SK-N-SH (cell line): ENCODE measurements around the gene METTL4. TPM values are rescaled to one million over a fixed set of nuclear protein-coding genes. Genes with fewer than 3 reads are reported as not detected.
A peak's percentile ranks its signal among the peaks of the same experiment; 100 is the strongest.
"Not testable (repeated sequence)": the region's sequence is repeated elsewhere in the genome, so short reads cannot be mapped to it uniquely, and the experiment has no call there.

Experiments
- CTCF ChIA-PET: fragments of 300-600, 350-600 bp; formaldehyde crosslinking; extraction: SDS; loops from one replicate; lab custom pipeline; 2021; lab: Yijun Ruan, JAX
- POLR2A ChIA-PET: fragments of 350-600 bp; sonication (Branson Sonifier 250); formaldehyde crosslinking; extraction: SDS; loops from one replicate; lab custom pipeline; 2020; ENCODE audit warnings: antibody characterized with exemption, inconsistent platforms; lab: Yijun Ruan, JAX
- DNase-seq: peaks from one replicate; pipeline ENCODE4 v3.0.0; 2012
- H2AFZ ChIP-seq: fragments of 200-600 bp; sonication (generic); 2 replicates; pipeline ENCODE4 v1.8.1; 2016; ENCODE audit warnings: antibody characterized with exemption, mild to moderate bottlenecking, low read depth
- H3F3A ChIP-seq: fragments of 200-600 bp; sonication (generic); replicated peaks from 2 replicates; pipeline ENCODE3; 2016; ENCODE audit warnings: antibody characterized with exemption, mild to moderate bottlenecking; ENCODE audit not compliant: insufficient read depth
- H3K27ac ChIP-seq, 2 experiments: fragments of 200-500 bp in 1 of 2; fragments of 200-600 bp in 1 of 2; sonication (Bioruptor generic) in 1 of 2; sonication (generic), shearing (Covaris generic) in 1 of 2; 2 replicates each; pipeline versions ENCODE4 v1.5.1 to v1.6.1; 2014 to 2016; ENCODE audit warnings: low read depth in 2 of 2, inconsistent platforms in 1 of 2, low read length in 1 of 2, mild to moderate bottlenecking in 1 of 2, mixed read lengths in 1 of 2
- H3K27me3 ChIP-seq: fragments of 200-600 bp; sonication (generic), shearing (Covaris generic); 2 replicates; pipeline ENCODE4 v1.6.1; 2016; ENCODE audit warnings: mixed run types; ENCODE audit not compliant: insufficient read depth
- H3K36me3 ChIP-seq, 2 experiments: fragments of 200-500 bp in 1 of 2; fragments of 200-600 bp in 1 of 2; sonication (Bioruptor generic) in 1 of 2; sonication (generic) in 1 of 2; replicated peaks in 1 of 2; 2 replicates each; pipeline versions ENCODE3 to v1.5.1; 2014 to 2016; ENCODE audit warnings: low read length in 1 of 2, mild to moderate bottlenecking in 1 of 2; ENCODE audit not compliant: insufficient read depth in 2 of 2, control insufficient read depth in 1 of 2
- H3K4me1 ChIP-seq, 2 experiments: fragments of 200-500 bp in 1 of 2; fragments of 200-600 bp in 1 of 2; sonication (Bioruptor generic) in 1 of 2; sonication (generic), shearing (Covaris generic) in 1 of 2; 2 replicates each; pipeline versions ENCODE4 v1.5.1 to v1.6.1; 2014 to 2016; ENCODE audit warnings: low read depth in 1 of 2, low read length in 1 of 2, mixed run types in 1 of 2; ENCODE audit not compliant: insufficient read depth in 2 of 2, control insufficient read depth in 1 of 2
- H3K4me2 ChIP-seq: fragments of 200-600 bp; sonication (generic), shearing (Covaris generic); 2 replicates; pipeline ENCODE4 v1.6.1; 2017; ENCODE audit warnings: mixed run types
- H3K4me3 ChIP-seq, 2 experiments: fragments of 200-500 bp in 1 of 2; fragments of 200-600 bp in 1 of 2; sonication (Bioruptor generic) in 1 of 2; sonication (generic), shearing (Covaris generic) in 1 of 2; 2 replicates each; pipeline versions ENCODE4 v1.5.1 to v1.8.1; 2014 to 2016; ENCODE audit warnings: low read depth in 2 of 2, inconsistent platforms in 1 of 2, low read length in 1 of 2, mild to moderate bottlenecking in 1 of 2, mixed read lengths in 1 of 2, moderate library complexity in 1 of 2
- H3K79me2 ChIP-seq: fragments of 200-600 bp; sonication (generic); 2 replicates; pipeline ENCODE4 v1.8.1; 2017; ENCODE audit warnings: mild to moderate bottlenecking; ENCODE audit not compliant: insufficient read depth
- H3K9ac ChIP-seq: fragments of 200-600 bp; sonication (generic); 2 replicates; pipeline ENCODE4 v1.6.1; 2017; ENCODE audit warnings: mixed run types
- H3K9me2 ChIP-seq: fragments of 200-600 bp; sonication (generic); 2 replicates; pipeline ENCODE4 v1.6.1; 2017; ENCODE audit warnings: mixed run types
- H3K9me3 ChIP-seq: fragments of 200-600 bp; sonication (generic); 2 replicates; pipeline ENCODE4 v1.6.1; 2017; ENCODE audit warnings: mixed run types, mild to moderate bottlenecking, moderate library complexity
- H4K20me1 ChIP-seq: fragments of 200-600 bp; sonication (generic); 2 replicates; pipeline ENCODE4 v1.6.1; 2017; ENCODE audit warnings: mild to moderate bottlenecking, mixed run types; ENCODE audit not compliant: insufficient read depth
- ELF1 ChIP-seq: IDR thresholded peaks from 2 replicates; pipeline ENCODE4 v1.4.0; 2012
- EP300 ChIP-seq, 2 experiments: IDR thresholded peaks; 2 replicates each; pipeline versions ENCODE4 v1.4.0 to v1.6.1; 2012; ENCODE audit warnings: borderline replicate concordance in 1 of 2, low read depth in 1 of 2, low read length in 1 of 2
- MXI1 ChIP-seq: IDR thresholded peaks from 2 replicates; pipeline ENCODE4 v1.6.1; 2012; ENCODE audit warnings: mild to moderate bottlenecking, low read depth, low read length, improper control_type of control experiment
- POLR2AphosphoS5 ChIP-seq: IDR thresholded peaks from 2 replicates; pipeline ENCODE4 v1.6.1; 2012; ENCODE audit warnings: low read depth, low read length
- SIN3A ChIP-seq: IDR thresholded peaks from 2 replicates; pipeline ENCODE4 v1.6.1; 2012; ENCODE audit warnings: low read depth, mild to moderate bottlenecking, low read length, moderate library complexity, borderline replicate concordance
- WGBS: methylation state at CpG from one replicate; pipeline ENCODE4 v1.1.6; 2017; ENCODE audit warnings: low lambda C conversion rate; 5-methylcytosine and 5-hydroxymethylcytosine counted together
- polyA plus RNA-seq, 3 experiments: library from polyadenylated mRNA; depleted of rRNA; stranded (reverse); fragments of >200 nt; gene quantifications; 2 replicates each; pipeline ENCODE4 v1.2.3, GENCODE V29; 2012
- TF ChIP-seq, protein P1 (sequence below): fragments of 200-600 bp; sonication (generic); IDR thresholded peaks from 2 replicates; pipeline ENCODE4 v1.6.1; 2017; ENCODE audit warnings: antibody characterized with exemption, mild to moderate bottlenecking, moderate library complexity

The METTL4 gene
- polyA plus RNA-seq, 1 of the 3 experiments (the other 2 are of a cell fraction): 2.9 TPM

DNA sequence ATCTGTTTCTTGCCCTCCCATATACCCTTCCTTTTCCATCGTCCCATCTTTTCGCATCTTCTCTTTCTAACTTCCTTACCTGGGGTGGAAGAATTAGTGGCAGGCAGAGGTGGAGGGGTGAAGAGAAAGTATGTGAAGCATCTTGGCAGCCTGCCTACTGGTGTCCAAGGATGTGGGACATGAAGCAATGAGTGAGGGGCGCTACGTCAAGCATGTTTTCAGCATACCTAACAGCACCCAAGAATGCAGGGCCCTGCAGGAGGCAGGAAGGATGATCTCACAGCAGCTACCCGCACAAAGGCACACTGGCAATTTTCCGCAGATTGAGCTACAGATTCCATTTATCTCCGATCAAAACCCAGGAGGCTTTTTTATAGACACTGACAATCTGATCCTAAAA, 42.2 kb downstream of the METTL4 start:
- Histone ChIP-seq H3F3A (peaks cover 4% of the 10 kb centered on the region), H2AFZ (no peak overlapping the region), H4K20me1 (no peaks in the 10 kb centered on the region), H3K4me1 (no peaks in the 10 kb centered on the region), H3K9me2 (no peaks in the 10 kb centered on the region; the same call in 1 of the 2 replicates), H3K79me2 (no peaks in the 10 kb centered on the region), H3K4me3 (no peak overlapping the region), H3K27me3 (no peaks in the 10 kb centered on the region), H3K9ac (no peak overlapping the region), H3K9me3 (no peaks in the 10 kb centered on the region), H3K36me3 (no peaks in the 10 kb centered on the region), H3K4me2 (no peak overlapping the region), H3K27ac (no peak overlapping the region)
- 0 out of 4 replicates have a peak, but pooled peaks of 1 of the 2 experiments have one; percentile 32 for TF ChIP-seq EP300 (IDR thresholded peaks at IDR 0.05; ENCODE audit: borderline replicate concordance in 1 of 2, low read depth in 1 of 2, low read length in 1 of 2)
- TF ChIP-seq, protein P1, sequence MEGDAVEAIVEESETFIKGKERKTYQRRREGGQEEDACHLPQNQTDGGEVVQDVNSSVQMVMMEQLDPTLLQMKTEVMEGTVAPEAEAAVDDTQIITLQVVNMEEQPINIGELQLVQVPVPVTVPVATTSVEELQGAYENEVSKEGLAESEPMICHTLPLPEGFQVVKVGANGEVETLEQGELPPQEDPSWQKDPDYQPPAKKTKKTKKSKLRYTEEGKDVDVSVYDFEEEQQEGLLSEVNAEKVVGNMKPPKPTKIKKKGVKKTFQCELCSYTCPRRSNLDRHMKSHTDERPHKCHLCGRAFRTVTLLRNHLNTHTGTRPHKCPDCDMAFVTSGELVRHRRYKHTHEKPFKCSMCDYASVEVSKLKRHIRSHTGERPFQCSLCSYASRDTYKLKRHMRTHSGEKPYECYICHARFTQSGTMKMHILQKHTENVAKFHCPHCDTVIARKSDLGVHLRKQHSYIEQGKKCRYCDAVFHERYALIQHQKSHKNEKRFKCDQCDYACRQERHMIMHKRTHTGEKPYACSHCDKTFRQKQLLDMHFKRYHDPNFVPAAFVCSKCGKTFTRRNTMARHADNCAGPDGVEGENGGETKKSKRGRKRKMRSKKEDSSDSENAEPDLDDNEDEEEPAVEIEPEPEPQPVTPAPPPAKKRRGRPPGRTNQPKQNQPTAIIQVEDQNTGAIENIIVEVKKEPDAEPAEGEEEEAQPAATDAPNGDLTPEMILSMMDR: no peak
- CTCF ChIA-PET: no interaction called here
- DNase-seq: no peak
- POLR2A ChIA-PET: no interaction called here
- 76% methylated on average over 7 of the region's 7 CpGs for WGBS

- H3K27me3 ChIP-seq: no peaks in the 10 kb centered on the region
- H2AFZ ChIP-seq: no peak overlapping the region
- H3F3A ChIP-seq: peaks cover 4% of the 10 kb centered on the region
- H3K36me3 ChIP-seq: no peaks in the 10 kb centered on the region
- ChIA-PET CTCF (interaction anchor here (0.8 to 1.0 kb wide), 2 partner anchors 16 to 21 kb away, joined by 4 to 5 read pairs; no protein-coding TSS in a partner anchor), POLR2A (no interaction called here)
- H3K4me3 ChIP-seq: no peak overlapping the region
- no peak overlapping the region for H3K27ac ChIP-seq
- H3K9ac ChIP-seq: no peak overlapping the region
- no peaks in the 10 kb centered on the region for H4K20me1 ChIP-seq
- WGBS: 47% methylated on average over 2 of the region's 2 CpGs
- TF ChIP-seq POLR2AphosphoS5: no peak
- TF ChIP-seq MXI1: no peak
- TF ChIP-seq SIN3A: no peak
- TF ChIP-seq ELF1: no peak
- no peak overlapping the region for H3K4me2 ChIP-seq
- no peaks in the 10 kb centered on the region for H3K79me2 ChIP-seq
- H3K9me2 ChIP-seq: no peaks in the 10 kb centered on the region; the same call in 1 of the 2 replicates
- no peak for DNase-seq
- no peaks in the 10 kb centered on the region for H3K4me1 ChIP-seq
- H3K9me3 ChIP-seq: no peaks in the 10 kb centered on the region
Observed at GRCh38 chr18:2526329-2526728, 45.0 kb downstream of the METTL4 start.

DNA sequence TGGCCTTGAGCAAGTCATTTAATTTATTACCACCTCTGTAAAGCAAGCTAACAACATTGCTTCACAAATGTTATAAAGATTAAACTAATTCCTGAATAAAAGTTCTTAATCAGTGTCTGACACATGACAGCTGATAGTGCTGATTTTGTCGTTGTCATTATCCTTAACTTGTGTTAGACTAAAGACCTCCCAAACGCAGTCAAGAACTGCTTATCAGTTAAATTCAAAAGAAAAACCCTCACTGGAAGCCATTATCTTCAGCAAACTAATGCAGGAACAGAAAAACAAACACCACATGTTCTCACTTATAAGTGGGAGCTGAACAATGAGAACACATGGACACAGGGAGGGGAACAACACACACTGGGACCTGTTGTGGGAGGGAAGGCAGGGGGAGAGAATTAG, 46.5 kb downstream of the METTL4 start:
- H4K20me1 ChIP-seq, DNase-seq, H3K9me3 ChIP-seq, H3K4me3 ChIP-seq, POLR2A ChIA-PET, H3K27me3 ChIP-seq, H3K79me2 ChIP-seq, H3K4me1 ChIP-seq, H3K27ac ChIP-seq, H3K4me2 ChIP-seq, H3K36me3 ChIP-seq, H3K9me2 ChIP-seq, H3F3A ChIP-seq, H3K9ac ChIP-seq: not testable (repeated sequence)
- CTCF ChIA-PET: interaction anchor here (1.9 kb wide), 1 partner anchor 17 kb away, joined by 9 read pairs; no protein-coding TSS in a partner anchor
- H2AFZ ChIP-seq: peak overlapping the region; percentile 51; the same call in 1 of the 2 replicates
- 29% methylated on average over 2 of the region's 2 CpGs for WGBS
